ENCODE measurements around the gene RFX3.

The RFX3 gene

GRCh38 chr9:3513265-3513818, 12.5 kb downstream of the RFX3 start:
- no peak for DNase-seq

GRCh38 chr9:3511551-3511950, 14.2 kb downstream of the RFX3 start:
- peak; percentile 37 for DNase-seq

GRCh38 chr9:3510796-3511195, 15.0 kb downstream of the RFX3 start:
- DNase-seq, result no peak

- DNase-seq, result no peak
Observed at GRCh38 chr9:3509926-3510325, 15.9 kb downstream of the RFX3 start.

GRCh38 chr9:3508521-3509291, 17.1 kb downstream of the RFX3 start:
- peak; percentile 44 for DNase-seq

- no peak for DNase-seq
Observed at GRCh38 chr9:3508078-3508431, 17.7 kb downstream of the RFX3 start.

- DNase-seq, result peak; percentile 80
Observed at GRCh38 chr9:3507395-3508077, 18.3 kb downstream of the RFX3 start.

- DNase-seq, result no peak
Observed at GRCh38 chr9:3506164-3506563, 19.6 kb downstream of the RFX3 start.

GRCh38 chr9:3502560-3503398, 23.0 kb downstream of the RFX3 start:
- no peak for DNase-seq

- no peak for DNase-seq
Observed at GRCh38 chr9:3500044-3500443, 25.8 kb downstream of the RFX3 start.

- DNase-seq, result no peak
Observed at GRCh38 chr9:3498691-3499090, 27.1 kb downstream of the RFX3 start.

GRCh38 chr9:3497857-3498256, 27.9 kb downstream of the RFX3 start:
- no peak for DNase-seq

- peak; percentile 67 for DNase-seq
Observed at GRCh38 chr9:3497401-3497800, 28.4 kb downstream of the RFX3 start.

- peak; percentile 41 for DNase-seq
Observed at GRCh38 chr9:3495855-3496254, 29.9 kb downstream of the RFX3 start.

- DNase-seq, result no peak
Observed at GRCh38 chr9:3492214-3492613, 33.6 kb downstream of the RFX3 start.

GRCh38 chr9:3491450-3491849, 34.4 kb downstream of the RFX3 start:
- no peak for DNase-seq

- DNase-seq, result no peak
Observed at GRCh38 chr9:3490957-3491356, 34.8 kb downstream of the RFX3 start.

- no peak for DNase-seq
Observed at GRCh38 chr9:3482578-3482977, 43.2 kb downstream of the RFX3 start.

GRCh38 chr9:3480353-3480655, 45.5 kb downstream of the RFX3 start:
- DNase-seq, result no peak

- no peak for DNase-seq
Observed at GRCh38 chr9:3479514-3480352, 46.1 kb downstream of the RFX3 start.

GRCh38 chr9:3478549-3478953, 47.2 kb downstream of the RFX3 start:
- no peak for DNase-seq

- DNase-seq, result peak; percentile 62
Observed at GRCh38 chr9:3477236-3477834, 48.5 kb downstream of the RFX3 start.
